Cerebellar nuclear complex (tissue), 1 donor: Measurements from ENCODE around the gene TSHZ3.

Experiments
- DNase-seq, 2 experiments: peaks; one replicate each; lab custom pipeline; 2025; lab: John Stamatoyannopoulos, UW

The TSHZ3 gene

DNA sequence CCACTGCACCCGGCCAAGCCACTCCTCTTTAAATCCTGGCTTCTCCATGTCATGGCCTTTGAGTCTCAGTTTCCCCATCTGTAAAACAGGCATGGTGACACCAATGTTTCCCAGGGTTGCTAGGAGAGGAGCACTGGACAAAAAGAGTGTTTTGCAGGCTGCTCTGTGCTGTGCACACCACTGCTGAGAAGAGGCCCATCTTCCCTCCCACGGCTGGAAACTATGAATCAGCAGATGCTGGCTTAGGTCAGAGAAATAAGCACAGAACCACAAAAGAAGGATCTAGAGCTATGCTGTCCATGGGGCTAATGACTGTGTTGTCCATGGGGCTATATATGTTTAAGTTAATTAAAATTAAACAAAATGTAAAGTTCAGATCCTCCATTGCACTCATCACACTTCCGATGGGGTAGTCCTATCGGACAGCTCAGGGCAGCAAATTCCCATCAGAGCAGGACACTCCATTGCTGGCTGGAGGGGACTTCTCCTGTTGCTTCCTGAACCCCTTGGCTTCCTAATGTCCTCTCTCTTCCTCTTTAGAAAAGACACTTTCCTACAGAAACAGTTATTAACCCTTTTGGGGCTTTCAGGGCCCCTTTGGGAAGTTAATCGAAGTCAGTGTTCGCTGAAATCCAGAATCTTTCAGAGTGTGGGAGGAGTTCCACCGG is 37.1 kb downstream of the TSHZ3 start:
- DNase-seq = no peak

GRCh38 chr19:31310432-31311133 is 38.7 kb downstream of the TSHZ3 start:
- DNase-seq = no peak

- DNase-seq = no peak
Observed at GRCh38 chr19:31308781-31309180, 40.5 kb downstream of the TSHZ3 start.

- no peak for DNase-seq
Observed at GRCh38 chr19:31307071-31307669, 42.1 kb downstream of the TSHZ3 start.

- DNase-seq = no peak
Observed at GRCh38 chr19:31306006-31306753, 43.1 kb downstream of the TSHZ3 start.

GRCh38 chr19:31304831-31305312 is 44.4 kb downstream of the TSHZ3 start:
- no peak for DNase-seq

- DNase-seq = no peak
Observed at GRCh38 chr19:31303262-31303815, 45.9 kb downstream of the TSHZ3 start.

DNA sequence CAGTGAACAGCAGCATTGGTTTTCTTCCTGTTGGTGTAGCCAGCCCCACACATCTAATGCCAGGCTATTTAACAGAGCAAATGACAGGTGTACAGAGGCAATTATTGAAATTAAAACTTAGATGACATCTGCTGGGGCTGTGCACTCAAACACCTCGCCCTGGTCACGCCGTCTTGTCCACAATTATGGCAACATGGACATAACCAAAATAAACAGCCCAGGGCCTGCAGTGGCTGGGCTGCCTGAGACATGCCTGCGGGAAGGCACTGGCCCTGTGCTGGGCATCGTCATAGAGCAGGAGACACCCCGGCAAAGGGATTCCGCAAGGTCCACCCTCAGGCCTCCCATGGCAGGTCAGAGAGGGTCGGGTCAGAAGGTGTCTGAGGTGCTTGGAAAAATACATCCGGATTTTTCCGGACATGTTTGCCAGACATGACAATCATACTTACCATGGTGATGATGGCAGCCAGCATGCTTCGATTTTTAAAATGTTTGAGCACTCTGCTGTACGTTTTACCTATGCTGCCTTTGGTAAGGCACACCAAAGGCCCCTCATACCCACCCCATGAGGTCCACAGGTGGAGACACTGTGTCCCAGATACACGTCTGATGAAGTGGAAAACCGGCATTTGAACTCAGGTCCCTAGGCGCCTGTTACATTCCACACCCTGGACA is 47.8 kb downstream of the TSHZ3 start:
- DNase-seq = no peak

GRCh38 chr19:31300422-31300821 is 48.8 kb downstream of the TSHZ3 start:
- no peak for DNase-seq

- DNase-seq = no peak
Observed at GRCh38 chr19:31299665-31300064, 49.6 kb downstream of the TSHZ3 start.

GRCh38 chr19:31297991-31298390 is 51.2 kb downstream of the TSHZ3 start:
- DNase-seq = no peak

DNA sequence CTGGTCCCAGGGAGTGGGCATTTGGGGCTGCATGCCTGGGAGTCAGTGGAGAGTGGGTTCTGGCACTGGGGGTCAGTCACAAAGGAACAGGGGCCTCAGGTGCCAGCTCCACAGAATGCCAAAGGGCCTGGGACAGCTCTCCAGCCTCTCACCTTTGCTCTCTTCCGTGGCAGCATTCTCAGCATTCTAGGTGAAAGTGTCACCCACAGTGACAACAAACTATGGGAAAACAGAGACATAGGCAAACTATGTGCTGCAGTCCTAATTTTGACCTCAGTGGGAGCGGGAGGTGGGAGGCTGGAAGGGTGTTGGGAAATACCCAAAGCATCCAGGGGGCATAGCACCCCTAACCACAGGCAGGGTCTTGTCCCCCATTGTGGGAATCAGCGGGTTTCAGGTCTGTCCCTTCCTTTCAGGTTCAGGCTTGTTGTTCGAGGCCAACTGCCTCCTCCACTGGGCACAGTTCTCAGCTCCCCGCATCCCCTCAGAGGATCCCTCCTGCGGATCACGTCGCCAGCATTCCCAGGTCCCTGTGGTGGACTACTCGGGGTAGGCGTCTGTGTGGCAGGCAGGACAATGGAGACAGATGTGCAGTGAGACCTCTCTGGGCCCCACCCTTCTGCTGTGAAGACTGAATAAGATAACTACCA is 52.4 kb downstream of the TSHZ3 start:
- DNase-seq = no peak

- no peak for DNase-seq
Observed at GRCh38 chr19:31294189-31294588, 55.0 kb downstream of the TSHZ3 start.

DNA sequence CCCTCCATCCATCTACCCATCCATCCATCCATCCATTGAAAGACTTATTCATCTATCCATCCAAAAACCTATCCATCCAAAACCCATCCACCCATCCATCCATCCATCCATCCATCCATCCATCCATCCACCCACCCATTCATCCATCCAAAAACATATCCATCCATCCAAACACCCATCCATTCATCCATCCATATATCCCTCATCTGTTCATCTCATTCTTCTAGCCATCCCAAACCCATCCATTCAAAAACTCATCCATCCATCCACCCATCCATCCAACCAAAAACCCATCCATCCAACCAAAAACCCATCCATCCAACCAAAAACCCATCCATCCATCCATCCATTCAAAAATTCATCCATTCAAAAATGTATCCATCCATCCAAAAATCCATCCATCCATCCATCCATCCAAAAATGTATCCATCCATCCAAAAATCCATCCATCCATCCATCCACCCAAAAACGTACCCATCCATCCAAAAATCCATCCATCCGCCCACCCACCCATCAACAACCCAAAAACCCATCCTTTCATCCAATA is 56.5 kb downstream of the TSHZ3 start:
- no peak for DNase-seq

DNA sequence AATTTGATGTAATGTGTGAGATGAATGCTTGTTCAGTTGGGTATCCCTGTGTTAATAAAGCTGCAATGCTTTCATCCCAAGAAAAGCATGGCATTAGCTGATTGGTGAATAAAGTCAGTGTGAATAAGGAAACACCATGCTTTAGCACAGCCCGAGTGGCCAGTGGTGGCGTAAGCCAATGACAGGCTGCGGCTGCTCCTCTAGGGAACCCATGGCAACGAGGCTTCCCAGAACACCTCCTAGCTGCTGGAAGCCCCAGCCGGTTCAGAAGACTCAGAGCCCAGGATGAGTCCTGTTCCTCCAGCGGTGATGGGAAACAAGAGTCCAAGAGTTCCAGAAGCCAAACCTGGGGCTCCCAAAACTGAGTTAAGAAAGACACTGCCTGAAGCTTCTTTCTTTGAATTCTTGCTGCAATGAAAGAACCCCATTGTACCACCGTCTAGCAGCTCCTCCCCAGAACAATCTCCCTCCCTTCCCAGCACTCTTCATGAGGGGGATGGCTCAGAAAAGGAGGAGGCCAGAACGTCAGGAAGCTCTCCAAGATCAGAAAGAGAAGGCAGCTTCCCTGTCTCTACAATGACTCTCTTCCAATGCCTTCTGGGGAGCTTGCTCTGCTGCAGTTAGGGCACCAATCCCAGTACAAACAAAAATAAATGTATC is 58.2 kb downstream of the TSHZ3 start:
- no peak for DNase-seq

DNA sequence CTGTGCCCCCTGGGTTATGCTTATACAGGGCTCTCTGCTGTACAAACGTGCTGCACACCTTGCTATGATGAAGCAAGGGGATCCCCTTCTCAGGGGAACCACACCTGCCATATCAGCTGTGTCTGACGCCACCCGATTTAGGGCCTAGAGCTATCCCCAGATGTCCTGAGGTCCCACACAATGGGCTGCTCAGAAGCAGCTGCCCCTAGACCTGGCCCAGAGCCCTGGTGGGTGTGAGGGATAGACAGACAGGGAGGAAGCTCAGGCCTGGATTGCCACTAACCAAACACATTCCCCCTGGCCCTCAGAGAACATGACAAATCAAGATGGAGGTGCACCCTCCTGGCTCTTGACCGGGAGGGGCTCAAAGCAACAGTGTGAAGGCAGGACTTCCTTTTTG is 59.3 kb downstream of the TSHZ3 start:
- no peak for DNase-seq

GRCh38 chr19:31289381-31289880 is 59.8 kb downstream of the TSHZ3 start:
- no peak for DNase-seq

- no peak for DNase-seq
Observed at GRCh38 chr19:31286491-31286890, 62.7 kb downstream of the TSHZ3 start.

GRCh38 chr19:31285744-31286143 is 63.5 kb downstream of the TSHZ3 start:
- no peak for DNase-seq

- DNase-seq = no peak
Observed at GRCh38 chr19:31284621-31285020, 64.6 kb downstream of the TSHZ3 start.
